HCT116 (cell line): Measurements from ENCODE around the gene COPS6. TPM values are rescaled to one million over a fixed set of nuclear protein-coding genes. Genes with fewer than 3 reads are reported as not detected.

Experiments used
- ATAC-seq: fragments of 200-7000 bp; cut with Tn5 transposase; 2 replicates; pipeline ENCODE4 v1.9.1; 2020; ENCODE audit warnings: mild to moderate bottlenecking, moderate library complexity
- BruUV-seq: library from RNA; stranded (reverse); fragments of 400-500 nt; replicated peaks from 2 replicates; lab custom pipeline; 2021; lab: Mats Ljungman, UMichigan
- CTCF ChIA-PET: fragments of 300-600 bp; sonication (Branson Sonifier 250); formaldehyde crosslinking; loops from one replicate; lab custom pipeline; 2021; ENCODE audit warnings: antibody characterized with exemption; lab: Charles Lee
- POLR2A ChIA-PET: fragments of 300-600, 350-600 bp; sonication (Branson Sonifier 250); formaldehyde crosslinking; loops from one replicate; lab custom pipeline; 2021; ENCODE audit warnings: antibody characterized with exemption; lab: Charles Lee
- RAD21 ChIA-PET, 2 experiments: fragments of 300-600 bp; sonication (Branson Sonifier 250); formaldehyde crosslinking; loops; one replicate each; lab custom pipeline; 2023; ENCODE audit warnings: low total read pairs in 2 of 2; ENCODE audit not compliant: uncharacterized antibody in 2 of 2, unreplicated experiment in 2 of 2, low non-redundant PET in 1 of 2; lab: Charles Lee
- DNase-seq: peaks from one replicate; pipeline ENCODE4 v3.0.0-alpha.2; 2010; ENCODE audit warnings: low read depth, low spot score
- H2AFZ ChIP-seq: fragments of 200-600 bp; shearing (Covaris generic), sonication (generic); 2 replicates; pipeline ENCODE4 v1.6.1; 2017; ENCODE audit warnings: low read depth, mixed run types, mixed read lengths, antibody characterized with exemption, low read length; ENCODE audit not compliant: poor library complexity, severe bottlenecking
- H3K27ac ChIP-seq: 2 replicates; pipeline ENCODE4 v1.5.1; 2012; ENCODE audit warnings: low read depth, low read length
- H3K27me3 ChIP-seq: fragments of 200-600 bp; sonication (generic); 2 replicates; pipeline ENCODE4 v1.6.1; 2016; ENCODE audit warnings: mixed run types, low read length, mixed read lengths; ENCODE audit not compliant: insufficient read depth
- H3K36me3 ChIP-seq, 2 experiments: fragments of 200-500 bp in 1 of 2; fragments of 200-600 bp in 1 of 2; sonication (Bioruptor generic) in 1 of 2; sonication (generic) in 1 of 2; 2 replicates each; pipeline versions ENCODE4 v1.5.1 to v1.6.1; 2014 to 2016; ENCODE audit warnings: low read length in 2 of 2, inconsistent platforms in 1 of 2, mixed read lengths in 1 of 2, mixed run types in 1 of 2; ENCODE audit not compliant: insufficient read depth in 2 of 2, control insufficient read depth in 1 of 2
- H3K4me1 ChIP-seq, 2 experiments: fragments of 200-600 bp in 1 of 2; sonication (generic) in 1 of 2; 2 replicates each; pipeline versions ENCODE4 v1.5.1 to v1.6.1; 2012 to 2017; ENCODE audit warnings: low read length in 2 of 2, inconsistent platforms in 1 of 2, mild to moderate bottlenecking in 1 of 2, mixed read lengths in 1 of 2, mixed run types in 1 of 2, moderate library complexity in 1 of 2; ENCODE audit not compliant: insufficient read depth in 2 of 2, control insufficient read depth in 1 of 2
- H3K4me2 ChIP-seq: fragments of 200-600 bp; sonication (generic); 2 replicates; pipeline ENCODE4 v1.6.1; 2017; ENCODE audit warnings: mixed run types, low read length, mixed read lengths
- H3K4me3 ChIP-seq, 2 experiments: fragments of 200-600 bp in 1 of 2; sonication (generic) in 1 of 2; replicated peaks in 1 of 2; 2 replicates each; pipeline ENCODE4 v1.5.1; 2011 to 2016; ENCODE audit warnings: low read length in 2 of 2, control low read depth in 1 of 2, low read depth in 1 of 2, mild to moderate bottlenecking in 1 of 2, mixed read lengths in 1 of 2, mixed run types in 1 of 2
- H3K79me2 ChIP-seq: fragments of 200-600 bp; sonication (generic); 2 replicates; pipeline ENCODE4 v1.6.1; 2017; ENCODE audit warnings: mild to moderate bottlenecking, mixed run types, low read length, moderate library complexity, mixed read lengths; ENCODE audit not compliant: insufficient read depth
- H3K9ac ChIP-seq: fragments of 200-600 bp; sonication (generic); 2 replicates; pipeline ENCODE4 v1.6.1; 2016; ENCODE audit warnings: low read length, mixed read lengths
- H3K9me2 ChIP-seq: fragments of 200-600 bp; sonication (generic), shearing (Covaris generic); 2 replicates; pipeline ENCODE4 v1.6.1; 2017; ENCODE audit warnings: mixed run types, mild to moderate bottlenecking, moderate library complexity; ENCODE audit not compliant: insufficient read depth
- H3K9me3 ChIP-seq, 2 experiments: fragments of 200-500 bp in 1 of 2; fragments of 200-600 bp in 1 of 2; sonication (Bioruptor generic) in 1 of 2; sonication (generic) in 1 of 2; 2 replicates each; pipeline ENCODE4 v1.6.1; 2014 to 2017; ENCODE audit warnings: low read length in 2 of 2, mixed read lengths in 2 of 2, inconsistent platforms in 1 of 2, low read depth in 1 of 2, mild to moderate bottlenecking in 1 of 2, mixed run types in 1 of 2, moderate library complexity in 1 of 2; ENCODE audit not compliant: control insufficient read depth in 1 of 2, insufficient read depth in 1 of 2
- H4K20me1 ChIP-seq: fragments of 200-600 bp; sonication (generic), shearing (Covaris generic); 2 replicates; pipeline ENCODE4 v1.6.1; 2017; ENCODE audit warnings: mixed run types, mild to moderate bottlenecking, moderate library complexity; ENCODE audit not compliant: insufficient read depth
- EGR1 ChIP-seq: IDR thresholded peaks from 2 replicates; pipeline ENCODE4 v1.6.1; 2012; ENCODE audit warnings: low read depth
- EZH2phosphoT487 ChIP-seq: fragments of 200-600 bp; IDR thresholded peaks from 2 replicates; pipeline ENCODE4 v1.6.1; 2018; ENCODE audit warnings: antibody characterized with exemption, borderline replicate concordance
- POLR2AphosphoS5 ChIP-seq: IDR thresholded peaks from 2 replicates; pipeline ENCODE4 v1.6.1; 2011; ENCODE audit warnings: mild to moderate bottlenecking, low read depth, low read length, moderate library complexity
- TCF7L2 ChIP-seq: IDR thresholded peaks from 2 replicates; pipeline ENCODE4 v1.7.0; 2011; ENCODE audit warnings: borderline replicate concordance, inconsistent platforms; ENCODE audit not compliant: insufficient read depth, insufficient read length; ENCODE audit errors: extremely low read depth
- YY1 ChIP-seq: IDR thresholded peaks from 2 replicates; pipeline ENCODE4 v1.6.1; 2011; ENCODE audit warnings: low read length, low read depth, moderate library complexity, mild to moderate bottlenecking; ENCODE audit not compliant: insufficient replicate concordance; ENCODE audit errors: extremely low read depth
- ZBTB33 ChIP-seq: IDR thresholded peaks from 2 replicates; pipeline ENCODE4 v1.6.1; 2011; ENCODE audit warnings: mild to moderate bottlenecking, low read length, moderate library complexity; ENCODE audit not compliant: insufficient replicate concordance; ENCODE audit errors: extremely low read depth
- ZFX ChIP-seq: fragments of 450-650 bp; IDR thresholded peaks from 2 replicates; pipeline ENCODE4 v1.6.1; 2017
- intact Hi-C: fragments of 100-400 bp; cut with micrococcal nuclease; formaldehyde crosslinking; loops from 2 replicates; pipeline ENCODE4 v1.10.0; 2022
- total RNA-seq: library from RNA; stranded (reverse); gene quantifications from one replicate; pipeline ENCODE4 v1.2.1, GENCODE V29; 2021; ENCODE audit not compliant: unreplicated experiment
- TF ChIP-seq, protein P1 (sequence below): IDR thresholded peaks from 2 replicates; pipeline ENCODE4 v1.6.1; 2012

Gene COPS6
- total RNA-seq, 1 experiment from 2014 or later = 126 TPM

DNA sequence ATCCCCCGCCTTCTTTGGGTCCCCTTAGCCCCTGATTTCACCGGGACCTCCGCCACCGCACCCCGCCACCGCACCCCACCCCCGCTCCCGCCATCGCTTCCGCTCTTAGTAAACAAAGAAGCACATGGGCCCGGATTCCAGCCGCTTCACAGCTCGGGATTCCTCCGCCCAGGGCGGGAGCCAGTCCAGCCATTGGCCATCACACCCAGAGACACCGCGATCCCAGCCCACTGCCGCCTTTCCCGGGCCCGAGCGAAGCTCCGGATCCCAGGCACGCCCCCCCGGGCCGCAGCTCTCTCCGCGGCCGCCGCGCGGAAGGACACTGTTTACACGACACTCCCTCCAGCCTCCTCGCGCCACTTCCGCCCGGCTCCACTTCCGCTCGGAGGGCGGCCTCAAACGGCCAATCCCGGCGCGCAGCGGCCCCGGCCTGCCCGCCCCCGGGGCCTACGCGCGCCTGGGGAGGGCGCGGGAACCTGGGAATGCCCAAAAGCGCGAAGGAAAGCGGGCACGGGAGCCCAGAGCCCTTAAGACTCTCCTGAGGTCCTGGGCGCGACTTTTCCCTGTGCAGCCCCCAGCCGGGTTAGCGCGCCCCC lies 11.7 kb downstream of the COPS6 start:
- H3K4me3 ChIP-seq = peak overlapping the region; percentile 90 to 94
- TF ChIP-seq TCF7L2 (peak; percentile 63), ZFX (peak; percentile 59; the same call in 1 of the 2 replicates), ZBTB33 (peak; percentile 47), EZH2phosphoT487 (no peak), POLR2AphosphoS5 (peak; percentile 30; the same call in 1 of the 2 replicates), YY1 (peak; percentile 64), EGR1 (no peak)
- TF ChIP-seq, protein P1, sequence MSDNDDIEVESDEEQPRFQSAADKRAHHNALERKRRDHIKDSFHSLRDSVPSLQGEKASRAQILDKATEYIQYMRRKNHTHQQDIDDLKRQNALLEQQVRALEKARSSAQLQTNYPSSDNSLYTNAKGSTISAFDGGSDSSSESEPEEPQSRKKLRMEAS = no peak
- peaks cover 39 to 44% of the 10 kb centered on the region in 2 experiments for H3K36me3 ChIP-seq
- peak overlapping the region; percentile 98 for H3K4me2 ChIP-seq
- H4K20me1 ChIP-seq = peaks cover 10% of the 10 kb centered on the region; the same call in 1 of the 2 replicates
- intact Hi-C loops = loop anchor here (1.0 to 2.0 kb wide), 2 partner anchors 11 to 52 kb away; partner anchors contain the start of gene ZSCAN21
- DNase-seq (peak; percentile 92), ATAC-seq (peak; percentile 76)
- POLR2A ChIA-PET = interaction anchor here (0.9 to 2.9 kb wide), 8 partner anchors 10 to 328 kb away, joined by 3 to 18 read pairs (median 4); partner anchors contain the start of genes COPS6, MBLAC1 and ZCWPW1
- H3K27ac ChIP-seq = peak overlapping the region; percentile 88
- RAD21 ChIA-PET = interaction anchor here in 1 of 2 experiments (0.7 kb wide), 2 partner anchors 48 to 693 kb away, joined by 3 to 6 read pairs; partner anchors contain the start of gene LAMTOR4
- peaks cover 6 to 24% of the 10 kb centered on the region in 2 experiments; a peak in 3 of 4 replicates for H3K4me1 ChIP-seq
- H2AFZ ChIP-seq = no peak overlapping the region
- no TSS peak for BruUV-seq
- CTCF ChIA-PET = interaction anchor here (1.8 to 2.8 kb wide), 2 partner anchors 11 to 30 kb away, joined by 4 to 11 read pairs; partner anchors contain the start of gene COPS6
- peaks cover 61% of the 10 kb centered on the region for H3K79me2 ChIP-seq
- H3K27me3 ChIP-seq = no peaks in the 10 kb centered on the region
- no peaks in the 10 kb centered on the region for H3K9me2 ChIP-seq
- H3K9me3 ChIP-seq = no peaks in the 10 kb centered on the region
- H3K9ac ChIP-seq = peak overlapping the region; percentile 100
